HG02763 (cell line): Measurements from ENCODE around the gene GPR68.
"Not testable (repeated sequence)": the region's sequence is repeated elsewhere in the genome, so short reads cannot be mapped to it uniquely, and the experiment has no call there.

Source experiments
- ATAC-seq: cut with Tn5 transposase; IDR thresholded peaks from one replicate; pipeline ENCODE4 v1.9.1; 2021; ENCODE audit warnings: mild to moderate bottlenecking, moderate library complexity; ENCODE audit not compliant: unreplicated experiment

The GPR68 gene

GRCh38 chr14:91230397-91231035 lies 14.0 kb downstream of the GPR68 start:
- ATAC-seq: no peak

- peak; percentile 63 for ATAC-seq
Measured at GRCh38 chr14:91229743-91230200, 14.7 kb downstream of the GPR68 start.

- ATAC-seq: no peak
Measured at GRCh38 chr14:91229005-91229382, 15.5 kb downstream of the GPR68 start.

- peak; percentile 79 for ATAC-seq
Measured at GRCh38 chr14:91228112-91229004, 16.1 kb downstream of the GPR68 start.

GRCh38 chr14:91227183-91227628 lies 17.3 kb downstream of the GPR68 start:
- no peak for ATAC-seq

GRCh38 chr14:91226360-91226759 lies 18.1 kb downstream of the GPR68 start:
- ATAC-seq: not testable (repeated sequence)

GRCh38 chr14:91225025-91225424 lies 19.5 kb downstream of the GPR68 start:
- no peak for ATAC-seq

GRCh38 chr14:91223028-91223783 lies 21.3 kb downstream of the GPR68 start:
- no peak for ATAC-seq

- ATAC-seq: no peak
Measured at GRCh38 chr14:91221270-91221669, 23.2 kb downstream of the GPR68 start.

- ATAC-seq: no peak
Measured at GRCh38 chr14:91220581-91221000, 23.9 kb downstream of the GPR68 start.

GRCh38 chr14:91219517-91220389 lies 24.8 kb downstream of the GPR68 start:
- ATAC-seq: no peak

- ATAC-seq: no peak
Measured at GRCh38 chr14:91218014-91218413, 26.5 kb downstream of the GPR68 start.

GRCh38 chr14:91216731-91217226 lies 27.7 kb downstream of the GPR68 start:
- no peak for ATAC-seq

GRCh38 chr14:91215381-91215780 lies 29.1 kb downstream of the GPR68 start:
- no peak for ATAC-seq

GRCh38 chr14:91214306-91214705 lies 30.2 kb downstream of the GPR68 start:
- no peak for ATAC-seq

GRCh38 chr14:91211017-91211416 lies 33.5 kb downstream of the GPR68 start:
- no peak for ATAC-seq

- no peak for ATAC-seq
Measured at GRCh38 chr14:91207008-91207407, 37.5 kb downstream of the GPR68 start.

GRCh38 chr14:91205459-91205858 lies 39.0 kb downstream of the GPR68 start:
- no peak for ATAC-seq

GRCh38 chr14:91204657-91205056 lies 39.8 kb downstream of the GPR68 start:
- no peak for ATAC-seq
